Breast epithelium (tissue), 4 donors: Measurements from ENCODE around the gene OAS2. TPM values are rescaled to one million over a fixed set of nuclear protein-coding genes. Genes with fewer than 3 reads are reported as not detected.

Source experiments
- DNase-seq, 2 donors: peaks; one replicate each; pipeline ENCODE4 v3.0.0-alpha.2; 2019; ENCODE audit warnings: low spot score in 2 of 2
- H3K27ac ChIP-seq, 2 donors: fragments of 200-600 bp; sonication (generic) in 1 of 2; one replicate each; pipeline ENCODE4 v1.5.1; 2016 to 2019; ENCODE audit warnings: mild to moderate bottlenecking in 1 of 2
- H3K27me3 ChIP-seq, 2 donors: fragments of 200-600 bp; sonication (generic) in 1 of 2; one replicate each; pipeline versions ENCODE4 v1.5.1 to v1.6.0; 2017 to 2019; ENCODE audit warnings: control low read depth in 1 of 2, mild to moderate bottlenecking in 1 of 2
- H3K36me3 ChIP-seq: fragments of 200-600 bp; one replicate; pipeline ENCODE4 v1.5.1; 2019
- H3K4me1 ChIP-seq, 2 donors: fragments of 200-600 bp; sonication (generic); one replicate each; pipeline ENCODE4 v1.5.1; 2016 to 2019; ENCODE audit warnings: control low read depth in 1 of 2
- H3K4me3 ChIP-seq, 3 donors: fragments of 200-600 bp; sonication (generic); 1 replicate in 2 of 3; 2 replicates in 1 of 3; pipeline ENCODE4 v1.5.1; 2016 to 2019; ENCODE audit warnings: mild to moderate bottlenecking in 3 of 3, moderate library complexity in 2 of 3
- H3K9me3 ChIP-seq, 2 donors: fragments of 200-600 bp; sonication (generic) in 1 of 2; one replicate each; pipeline ENCODE4 v1.5.1; 2016 to 2019; ENCODE audit warnings: control low read depth in 1 of 2
- POLR2A ChIP-seq: fragments of 450-650 bp; IDR thresholded peaks from one replicate; pipeline ENCODE4 v1.6.1; 2016; ENCODE audit warnings: antibody characterized with exemption, mild to moderate bottlenecking, moderate library complexity
- POLR2AphosphoS5 ChIP-seq, 3 donors: sonication (generic); formaldehyde crosslinking; IDR thresholded peaks; one replicate each; pipeline ENCODE4 v1.6.1; 2017; ENCODE audit warnings: antibody characterized with exemption in 3 of 3
- intact Hi-C: fragments of 100-400 bp; cut with DNase I; formaldehyde crosslinking; loops from one replicate; pipeline ENCODE4 v1.15.1; 2023; ENCODE audit warnings: low total_unique reads
- total RNA-seq, 3 donors: library from RNA; depleted of rRNA; stranded (reverse); fragments of >200 nt; gene quantifications; one replicate each; pipeline ENCODE4 v1.1.0, GENCODE V29; 2016
- TF ChIP-seq, protein P1 (sequence below), 3 donors: fragments of 450-650 bp; IDR thresholded peaks; one replicate each; pipeline ENCODE4 v1.5.1; 2016 to 2017; ENCODE audit warnings: antibody characterized with exemption in 3 of 3, mild to moderate bottlenecking in 3 of 3, moderate library complexity in 3 of 3

OAS2 gene
- total RNA-seq, 3 donors from 2014 or later = 6.2 to 9.5 (median 7.9) TPM

DNA sequence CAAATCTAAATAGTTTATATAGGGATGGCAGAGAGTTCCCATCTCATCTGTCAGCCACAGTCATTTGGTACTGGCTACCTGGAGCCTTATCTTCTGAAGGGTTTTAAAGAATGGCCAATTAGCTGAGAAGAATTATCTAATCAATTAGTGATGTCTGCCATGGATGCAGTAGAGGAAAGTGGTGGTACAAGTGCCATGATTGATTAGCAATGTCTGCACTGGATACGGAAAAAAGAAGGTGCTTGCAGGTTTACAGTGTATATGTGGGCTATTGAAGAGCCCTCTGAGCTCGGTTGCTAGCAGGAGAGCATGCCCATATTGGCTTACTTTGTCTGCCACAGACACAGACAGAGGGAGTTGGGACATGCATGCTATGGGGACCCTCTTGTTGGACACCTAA is 7.9 kb upstream of the OAS2 start:
- intact Hi-C loops = loop anchor here (2.0 kb wide), 1 partner anchor 48 kb away; no protein-coding TSS in a partner anchor
- H3K27ac ChIP-seq = no peak overlapping the region
- DNase-seq = no peak
- H3K4me1 ChIP-seq = no peaks in the 10 kb centered on the region
- no peaks in the 10 kb centered on the region for H3K36me3 ChIP-seq
- H3K27me3 ChIP-seq = no peaks in the 10 kb centered on the region
- no peak overlapping the region for H3K4me3 ChIP-seq
- H3K9me3 ChIP-seq = no peaks in the 10 kb centered on the region
- TF ChIP-seq, protein P1, sequence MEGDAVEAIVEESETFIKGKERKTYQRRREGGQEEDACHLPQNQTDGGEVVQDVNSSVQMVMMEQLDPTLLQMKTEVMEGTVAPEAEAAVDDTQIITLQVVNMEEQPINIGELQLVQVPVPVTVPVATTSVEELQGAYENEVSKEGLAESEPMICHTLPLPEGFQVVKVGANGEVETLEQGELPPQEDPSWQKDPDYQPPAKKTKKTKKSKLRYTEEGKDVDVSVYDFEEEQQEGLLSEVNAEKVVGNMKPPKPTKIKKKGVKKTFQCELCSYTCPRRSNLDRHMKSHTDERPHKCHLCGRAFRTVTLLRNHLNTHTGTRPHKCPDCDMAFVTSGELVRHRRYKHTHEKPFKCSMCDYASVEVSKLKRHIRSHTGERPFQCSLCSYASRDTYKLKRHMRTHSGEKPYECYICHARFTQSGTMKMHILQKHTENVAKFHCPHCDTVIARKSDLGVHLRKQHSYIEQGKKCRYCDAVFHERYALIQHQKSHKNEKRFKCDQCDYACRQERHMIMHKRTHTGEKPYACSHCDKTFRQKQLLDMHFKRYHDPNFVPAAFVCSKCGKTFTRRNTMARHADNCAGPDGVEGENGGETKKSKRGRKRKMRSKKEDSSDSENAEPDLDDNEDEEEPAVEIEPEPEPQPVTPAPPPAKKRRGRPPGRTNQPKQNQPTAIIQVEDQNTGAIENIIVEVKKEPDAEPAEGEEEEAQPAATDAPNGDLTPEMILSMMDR (IDR thresholded peaks at IDR 0.05) = no peak

DNA sequence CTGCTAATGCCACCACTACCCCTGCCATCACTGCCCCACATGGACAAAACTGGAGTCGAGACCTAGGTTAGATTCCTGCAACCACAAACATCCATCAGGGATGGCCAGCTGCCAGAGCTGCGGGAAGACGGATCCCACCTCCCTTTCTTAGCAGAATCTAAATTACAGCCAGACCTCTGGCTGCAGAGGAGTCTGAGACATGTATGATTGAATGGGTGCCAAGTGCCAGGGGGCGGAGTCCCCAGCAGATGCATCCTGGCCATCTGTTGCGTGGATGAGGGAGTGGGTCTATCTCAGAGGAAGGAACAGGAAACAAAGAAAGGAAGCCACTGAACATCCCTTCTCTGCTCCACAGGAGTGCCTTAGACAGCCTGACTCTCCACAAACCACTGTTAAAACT is 7.1 kb upstream of the OAS2 start:
- Histone ChIP-seq H3K27me3 (no peaks in the 10 kb centered on the region), H3K36me3 (no peaks in the 10 kb centered on the region), H3K27ac (no peak overlapping the region), H3K4me1 (no peaks in the 10 kb centered on the region), H3K4me3 (no peak overlapping the region), H3K9me3 (no peaks in the 10 kb centered on the region)
- intact Hi-C loops = loop anchor here (2.0 kb wide), 1 partner anchor 48 kb away; no protein-coding TSS in a partner anchor
- TF ChIP-seq, protein P1 (IDR thresholded peaks at IDR 0.05) = no peak
- TF ChIP-seq POLR2AphosphoS5 (IDR thresholded peaks at IDR 0.05) = no peak
- TF ChIP-seq POLR2A = no peak
- DNase-seq = no peak

DNA sequence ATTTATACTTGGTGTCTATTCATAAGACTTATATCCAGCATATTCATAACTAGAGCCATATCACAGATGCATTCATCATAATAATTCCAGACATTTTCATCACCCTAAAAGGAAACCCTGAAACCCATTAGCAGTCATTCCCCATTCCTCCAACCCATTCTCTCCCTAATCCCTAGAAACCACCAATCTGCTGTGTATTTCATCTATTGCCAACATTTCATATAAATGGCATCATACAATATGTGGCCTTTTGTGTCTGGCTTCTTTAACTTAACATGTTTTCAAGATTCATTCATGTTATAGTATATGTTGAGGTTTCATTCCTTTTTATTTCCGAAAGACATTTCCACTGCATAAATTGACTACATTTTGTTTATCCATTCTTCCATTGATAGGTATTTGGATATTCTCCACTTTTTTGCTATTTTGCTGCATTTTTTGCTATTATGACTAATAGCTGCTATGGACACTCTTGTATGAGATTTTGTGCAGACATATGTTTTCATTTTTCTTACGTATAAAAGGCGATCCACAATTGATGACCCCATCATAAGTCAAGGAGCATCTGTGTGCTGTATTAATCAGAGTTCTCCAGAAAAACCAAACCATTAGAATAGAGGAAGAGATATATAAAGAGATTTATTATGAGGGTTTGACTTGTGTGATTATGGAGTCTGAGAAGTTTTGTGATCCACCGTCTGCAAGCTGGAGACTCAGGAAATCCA is 5.1 kb upstream of the OAS2 start:
- TF ChIP-seq POLR2AphosphoS5 (IDR thresholded peaks at IDR 0.05) = no peak
- Histone ChIP-seq H3K9me3 (no peaks in the 10 kb centered on the region), H3K4me1 (no peaks in the 10 kb centered on the region), H3K27ac (no peak overlapping the region), H3K36me3 (no peaks in the 10 kb centered on the region), H3K27me3 (no peaks in the 10 kb centered on the region), H3K4me3 (no peak overlapping the region)
- intact Hi-C loops = no loop called here
- DNase-seq = no peak

DNA sequence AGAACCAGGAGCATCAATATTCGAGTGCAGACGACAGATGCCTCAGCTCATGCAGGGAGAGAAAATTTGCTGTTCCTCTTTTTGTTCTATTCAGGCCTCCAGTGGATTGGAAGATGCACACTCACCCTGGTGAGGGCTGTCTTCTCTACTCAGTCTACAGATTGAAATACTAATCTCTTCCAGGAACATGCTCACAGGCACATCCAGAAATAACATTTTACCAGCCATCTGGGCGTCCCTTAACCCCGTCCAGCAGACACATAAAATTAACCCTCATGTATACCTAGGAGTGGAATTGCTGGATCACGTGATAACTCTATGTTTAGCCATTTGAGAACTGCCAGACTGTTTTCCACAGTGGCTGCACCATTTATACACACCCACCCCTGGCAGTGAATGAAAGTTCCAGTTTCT is 4.5 kb upstream of the OAS2 start:
- intact Hi-C loops = no loop called here
- Histone ChIP-seq H3K9me3 (no peaks in the 10 kb centered on the region), H3K36me3 (no peaks in the 10 kb centered on the region), H3K4me3 (no peak overlapping the region), H3K4me1 (no peaks in the 10 kb centered on the region), H3K27ac (no peak overlapping the region), H3K27me3 (no peaks in the 10 kb centered on the region)
- TF ChIP-seq POLR2A (no peak), POLR2AphosphoS5 (IDR thresholded peaks at IDR 0.05) (no peak)
- TF ChIP-seq, protein P1 (IDR thresholded peaks at IDR 0.05) = no peak
- no peak for DNase-seq

DNA sequence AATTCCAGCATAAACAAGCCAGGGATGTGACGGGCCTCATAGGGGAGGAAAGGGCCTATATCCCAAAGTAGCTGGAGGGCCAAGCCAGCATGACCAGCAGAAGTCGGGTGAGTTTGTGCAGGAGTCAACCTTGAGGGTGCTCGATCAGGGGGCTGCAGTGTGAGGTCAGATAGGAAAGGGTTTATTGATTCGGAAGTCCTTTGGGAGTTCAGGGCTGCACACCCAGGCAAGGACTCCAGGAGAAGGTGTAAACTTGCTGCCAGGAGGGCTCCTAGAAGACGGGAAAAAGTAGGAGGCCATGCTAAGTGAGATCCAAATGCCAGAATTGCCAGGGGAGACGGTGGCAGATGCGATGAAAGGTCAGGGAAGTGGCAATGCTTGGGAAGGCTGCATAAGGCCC is 3.4 kb upstream of the OAS2 start:
- intact Hi-C loops = no loop called here
- TF ChIP-seq POLR2AphosphoS5 (IDR thresholded peaks at IDR 0.05) (no peak), POLR2A (no peak)
- no peak for DNase-seq
- Histone ChIP-seq H3K9me3 (no peaks in the 10 kb centered on the region), H3K36me3 (no peaks in the 10 kb centered on the region), H3K27ac (no peak overlapping the region), H3K4me1 (peaks cover 0 to 5% of the 10 kb centered on the region in 2 donors), H3K27me3 (no peaks in the 10 kb centered on the region), H3K4me3 (no peak overlapping the region)

DNA sequence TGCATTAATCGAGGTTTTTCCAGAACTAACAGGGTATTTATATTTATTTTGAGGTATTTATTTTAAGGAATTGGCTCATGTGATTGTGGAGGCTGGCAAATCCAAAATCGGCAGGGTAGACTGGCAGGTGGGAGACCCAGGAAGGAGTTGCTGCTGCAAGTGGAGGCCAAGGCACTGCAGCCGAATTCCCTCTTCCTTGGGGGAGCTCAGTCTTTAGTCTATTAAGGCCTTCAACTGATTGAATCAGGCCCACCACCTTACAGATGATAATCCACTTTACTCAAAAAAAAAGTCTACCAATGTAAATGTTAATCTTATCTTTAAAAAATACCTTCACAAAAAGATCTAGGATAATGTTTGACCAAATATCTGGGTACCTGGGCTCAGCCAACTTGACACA is 1.2 kb upstream of the OAS2 start:
- Histone ChIP-seq H3K4me1 (peaks cover 0 to 5% of the 10 kb centered on the region in 2 donors), H3K9me3 (no peaks in the 10 kb centered on the region), H3K4me3 (no peak overlapping the region), H3K27me3 (no peaks in the 10 kb centered on the region), H3K27ac (no peak overlapping the region), H3K36me3 (no peaks in the 10 kb centered on the region)
- TF ChIP-seq POLR2A (no peak), POLR2AphosphoS5 (IDR thresholded peaks at IDR 0.05) (no peak)
- TF ChIP-seq, protein P1 (IDR thresholded peaks at IDR 0.05) = no peak
- DNase-seq = no peak
- intact Hi-C loops = no loop called here
